ENCODE measurements around the gene ADAMTSL3. TPM values are rescaled to one million over a fixed set of nuclear protein-coding genes. Genes with fewer than 3 reads are reported as not detected.

The ADAMTSL3 gene
- total RNA-seq, 1 experiment from 2014 or later = 0.05 TPM

GRCh38 chr15:83659417-83659812 lies 5.5 kb downstream of the ADAMTSL3 start:
- no peak overlapping the region for H3K27ac ChIP-seq (ENCODE audit: low read depth, low read length)
- intact Hi-C loops (cut with micrococcal nuclease) = no loop called here
- ATAC-seq (no peak), DNase-seq (ENCODE audit: low read depth, low spot score) (no peak)
- H3K9me2 ChIP-seq (ENCODE audit: insufficient read depth) = no peaks in the 10 kb centered on the region
- no peaks in the 10 kb centered on the region for H3K36me3 ChIP-seq (ENCODE audit: control insufficient read depth in 1 of 2, insufficient read depth in 2 of 2, low read length in 2 of 2)
- H3K4me2 ChIP-seq (ENCODE audit: low read length) = no peak overlapping the region
- no peaks in the 10 kb centered on the region for H3K9me3 ChIP-seq (ENCODE audit: control insufficient read depth in 1 of 2, insufficient read depth in 1 of 2, low read depth in 1 of 2, low read length in 2 of 2)
- ChIA-PET RAD21 (ENCODE audit: low non-redundant PET in 1 of 2, low total read pairs in 2 of 2, uncharacterized antibody in 2 of 2, unreplicated experiment in 2 of 2) (no interaction called here), POLR2A (no interaction called here), CTCF (interaction anchor here (2.9 kb wide), 1 partner anchor 376 kb away, joined by 17 read pairs; no protein-coding TSS in a partner anchor)
- peaks cover 11% of the 10 kb centered on the region; the same call in 1 of the 2 replicates for H3K27me3 ChIP-seq (ENCODE audit: insufficient read depth, low read length)
- H3K79me2 ChIP-seq (ENCODE audit: insufficient read depth, low read length) = no peaks in the 10 kb centered on the region
- BruUV-seq (replicated peaks) = no TSS peak
- TF ChIP-seq SP1 (IDR thresholded peaks at IDR 0.05; ENCODE audit: low read depth) (no peak), RAD21 (IDR thresholded peaks at IDR 0.05; ENCODE audit: low read depth) (no peak), ZBTB33 (IDR thresholded peaks at IDR 0.05; ENCODE audit: extremely low read depth, insufficient replicate concordance, low read length) (no peak), POLR2AphosphoS5 (IDR thresholded peaks at IDR 0.05; ENCODE audit: low read depth, low read length) (no peak)
- TF ChIP-seq, protein P1, sequence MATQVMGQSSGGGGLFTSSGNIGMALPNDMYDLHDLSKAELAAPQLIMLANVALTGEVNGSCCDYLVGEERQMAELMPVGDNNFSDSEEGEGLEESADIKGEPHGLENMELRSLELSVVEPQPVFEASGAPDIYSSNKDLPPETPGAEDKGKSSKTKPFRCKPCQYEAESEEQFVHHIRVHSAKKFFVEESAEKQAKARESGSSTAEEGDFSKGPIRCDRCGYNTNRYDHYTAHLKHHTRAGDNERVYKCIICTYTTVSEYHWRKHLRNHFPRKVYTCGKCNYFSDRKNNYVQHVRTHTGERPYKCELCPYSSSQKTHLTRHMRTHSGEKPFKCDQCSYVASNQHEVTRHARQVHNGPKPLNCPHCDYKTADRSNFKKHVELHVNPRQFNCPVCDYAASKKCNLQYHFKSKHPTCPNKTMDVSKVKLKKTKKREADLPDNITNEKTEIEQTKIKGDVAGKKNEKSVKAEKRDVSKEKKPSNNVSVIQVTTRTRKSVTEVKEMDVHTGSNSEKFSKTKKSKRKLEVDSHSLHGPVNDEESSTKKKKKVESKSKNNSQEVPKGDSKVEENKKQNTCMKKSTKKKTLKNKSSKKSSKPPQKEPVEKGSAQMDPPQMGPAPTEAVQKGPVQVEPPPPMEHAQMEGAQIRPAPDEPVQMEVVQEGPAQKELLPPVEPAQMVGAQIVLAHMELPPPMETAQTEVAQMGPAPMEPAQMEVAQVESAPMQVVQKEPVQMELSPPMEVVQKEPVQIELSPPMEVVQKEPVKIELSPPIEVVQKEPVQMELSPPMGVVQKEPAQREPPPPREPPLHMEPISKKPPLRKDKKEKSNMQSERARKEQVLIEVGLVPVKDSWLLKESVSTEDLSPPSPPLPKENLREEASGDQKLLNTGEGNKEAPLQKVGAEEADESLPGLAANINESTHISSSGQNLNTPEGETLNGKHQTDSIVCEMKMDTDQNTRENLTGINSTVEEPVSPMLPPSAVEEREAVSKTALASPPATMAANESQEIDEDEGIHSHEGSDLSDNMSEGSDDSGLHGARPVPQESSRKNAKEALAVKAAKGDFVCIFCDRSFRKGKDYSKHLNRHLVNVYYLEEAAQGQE (IDR thresholded peaks at IDR 0.05; ENCODE audit: low read depth) = no peak
- no peak overlapping the region for H2AFZ ChIP-seq (ENCODE audit: low read depth, low read length, poor library complexity, severe bottlenecking)
- no peak overlapping the region for H3K9ac ChIP-seq (ENCODE audit: low read length)
- no peaks in the 10 kb centered on the region for H4K20me1 ChIP-seq (ENCODE audit: insufficient read depth)
- H3K4me3 ChIP-seq (replicated peaks in 1 of 2; ENCODE audit: low read depth in 1 of 2, low read length in 2 of 2) = no peak overlapping the region
- H3K4me1 ChIP-seq (ENCODE audit: control insufficient read depth in 1 of 2, insufficient read depth in 2 of 2, low read length in 2 of 2) = no peaks in the 10 kb centered on the region

Measured in HCT116 (cell line).